GM12865 (cell line): ENCODE results near the gene NANOG.
"Not testable (repeated sequence)": the region's sequence is repeated elsewhere in the genome, so short reads cannot be mapped to it uniquely, and the experiment has no call there.

Source experiments
- DNase-seq: peaks from one replicate; pipeline ENCODE4 v3.0.0; 2010; ENCODE audit warnings: low read depth
- H3K4me3 ChIP-seq: 2 replicates; pipeline ENCODE4 v1.5.1; 2011; ENCODE audit warnings: mild to moderate bottlenecking, low read depth, low read length, control low read depth
- CTCF ChIP-seq: IDR thresholded peaks from 2 replicates; pipeline ENCODE4 v1.5.1; 2011; ENCODE audit warnings: low read length, control low read depth, low read depth, inconsistent platforms; ENCODE audit not compliant: insufficient read depth; ENCODE audit errors: missing control alignments

NANOG gene

GRCh38 chr12:7788884-7789528 lies at the start of gene NANOG:
TSS of gene NANOG (plus strand) at chr12:7789402. CDS start at chr12:7789615, 213 bp downstream.
- DNase-seq, H3K4me3 ChIP-seq: not testable (repeated sequence)

- DNase-seq: peak; percentile 51
- no peak for TF ChIP-seq CTCF
- no peak within 1 kb of the TSS for H3K4me3 ChIP-seq
These were observed 42.0 kb upstream of the NANOG start, which contains the start of gene CLEC4C for GRCh38 chr12:7747246-7747645. TSS of gene CLEC4C (minus strand) at chr12:7747375. CDS start at chr12:7747348, 27 bp downstream.

GRCh38 chr12:7748852-7749251 lies 40.4 kb upstream of the NANOG start:
- DNase-seq: peak; percentile 34
- no peak for TF ChIP-seq CTCF
- no peak overlapping the region for H3K4me3 ChIP-seq

- TF ChIP-seq CTCF: no peak
- peak; percentile 68 for DNase-seq
These were observed 39.8 kb upstream of the NANOG start for GRCh38 chr12:7749442-7749841.

GRCh38 chr12:7750350-7750749 lies 38.9 kb upstream of the NANOG start:
- H3K4me3 ChIP-seq: no peak overlapping the region
- TF ChIP-seq CTCF: no peak
- no peak for DNase-seq

More at GRCh38 chr12:7749442-7749841, 39.8 kb upstream of the NANOG start:
- no peak overlapping the region for H3K4me3 ChIP-seq

GRCh38 chr12:7751394-7751793 lies 37.8 kb upstream of the NANOG start:
- H3K4me3 ChIP-seq: no peak overlapping the region
- peak; percentile 11 for DNase-seq
- no peak for TF ChIP-seq CTCF

GRCh38 chr12:7751941-7752922 lies 37.0 kb upstream of the NANOG start:
- DNase-seq: peak; percentile 51
- not testable (repeated sequence) for H3K4me3 ChIP-seq

- peak; percentile 33 for DNase-seq
- H3K4me3 ChIP-seq: not testable (repeated sequence)
These were observed 33.5 kb upstream of the NANOG start for GRCh38 chr12:7755668-7756067.
